PFSK-1 (cell line): Measurements from ENCODE around the gene COMMD7. TPM values are rescaled to one million over a fixed set of nuclear protein-coding genes. Genes with fewer than 3 reads are reported as not detected.

Experiments
- FOXP2 ChIP-seq: optimal IDR thresholded peaks from 2 replicates; pipeline ENCODE3; 2011; ENCODE audit warnings: borderline replicate concordance, control low read depth, inconsistent platforms; ENCODE audit not compliant: insufficient read depth; ENCODE audit errors: extremely low read length, extremely low read depth
- POLR2AphosphoS5 ChIP-seq: IDR thresholded peaks from 2 replicates; pipeline ENCODE4 v1.6.1; 2012; ENCODE audit warnings: low read depth, mild to moderate bottlenecking, control low read depth, low read length, moderate library complexity
- SIN3A ChIP-seq: IDR thresholded peaks from 2 replicates; pipeline ENCODE4 v1.6.1; 2012; ENCODE audit warnings: mild to moderate bottlenecking, low read length, moderate library complexity, borderline replicate concordance; ENCODE audit not compliant: insufficient read depth
- TAF1 ChIP-seq: IDR thresholded peaks from 2 replicates; pipeline ENCODE4 v1.6.1; 2012; ENCODE audit warnings: low read length, control low read depth, borderline replicate concordance; ENCODE audit not compliant: insufficient read depth
- polyA plus RNA-seq: library from polyadenylated mRNA; unstranded; fragments of >200 nt; gene quantifications from one replicate; pipeline ENCODE4 v1.2.1, GENCODE V29; 2012; ENCODE audit warnings: low read depth, missing spikeins; ENCODE audit not compliant: insufficient read length
- TF ChIP-seq, protein P1 (sequence below), 2 experiments: IDR thresholded peaks; 2 replicates each; pipeline versions ENCODE4 v1.6.1 to v1.8.0; 2011 to 2012; ENCODE audit warnings: low read depth in 2 of 2, low read length in 2 of 2, control low read depth in 1 of 2, inconsistent platforms in 1 of 2, mild to moderate bottlenecking in 1 of 2, moderate library complexity in 1 of 2; ENCODE audit not compliant: insufficient read depth in 1 of 2

Gene COMMD7
- polyA plus RNA-seq = 44.5 TPM

DNA sequence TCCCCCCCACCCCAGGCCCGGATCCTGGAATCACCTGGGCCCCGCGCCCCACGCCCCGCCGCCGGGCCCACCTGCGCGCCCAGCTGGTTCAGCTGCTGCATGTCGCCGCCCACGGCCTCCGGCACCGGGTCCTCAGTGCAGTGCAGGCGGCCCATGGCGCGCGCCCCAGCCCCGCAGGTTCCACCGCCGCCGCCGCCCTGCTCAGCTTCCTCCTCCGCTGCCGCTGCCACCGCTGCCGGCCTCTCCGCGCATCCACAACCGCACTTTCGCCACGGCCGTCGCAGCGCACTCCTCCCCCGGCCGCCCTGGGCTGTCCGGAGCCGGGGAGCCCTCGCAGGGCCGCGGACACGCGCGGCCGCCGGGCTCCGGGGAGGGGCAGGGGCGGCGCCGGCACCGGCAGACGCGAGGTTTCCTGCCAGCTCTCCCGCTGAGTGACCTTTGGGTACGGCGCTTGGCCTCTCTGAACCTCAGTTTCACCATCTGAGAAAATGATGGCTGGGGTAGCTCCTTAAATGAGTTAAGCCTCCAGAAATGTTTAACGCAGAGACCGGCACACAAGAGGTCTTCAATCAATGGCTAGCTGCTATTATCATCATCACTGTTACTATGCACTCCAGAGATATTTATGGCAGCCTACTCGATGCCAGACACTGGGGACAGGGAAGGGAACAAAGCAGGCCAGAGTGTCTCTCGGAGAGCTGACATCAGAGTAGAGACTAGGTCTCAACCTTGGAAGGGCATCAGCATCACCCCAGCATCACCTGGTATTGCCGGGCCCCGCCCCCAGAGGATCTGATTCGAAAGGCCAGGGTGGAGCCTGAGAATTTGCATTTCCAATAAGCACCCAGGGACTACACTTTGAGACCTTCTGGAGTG is at the start of gene COMMD7:
TSS of gene COMMD7 (minus strand) at position 231 of the 876 bp plus-strand sequence. CDS start at position 155, 76 bp downstream.
- TF ChIP-seq SIN3A = no peak
- TF ChIP-seq, protein P1, sequence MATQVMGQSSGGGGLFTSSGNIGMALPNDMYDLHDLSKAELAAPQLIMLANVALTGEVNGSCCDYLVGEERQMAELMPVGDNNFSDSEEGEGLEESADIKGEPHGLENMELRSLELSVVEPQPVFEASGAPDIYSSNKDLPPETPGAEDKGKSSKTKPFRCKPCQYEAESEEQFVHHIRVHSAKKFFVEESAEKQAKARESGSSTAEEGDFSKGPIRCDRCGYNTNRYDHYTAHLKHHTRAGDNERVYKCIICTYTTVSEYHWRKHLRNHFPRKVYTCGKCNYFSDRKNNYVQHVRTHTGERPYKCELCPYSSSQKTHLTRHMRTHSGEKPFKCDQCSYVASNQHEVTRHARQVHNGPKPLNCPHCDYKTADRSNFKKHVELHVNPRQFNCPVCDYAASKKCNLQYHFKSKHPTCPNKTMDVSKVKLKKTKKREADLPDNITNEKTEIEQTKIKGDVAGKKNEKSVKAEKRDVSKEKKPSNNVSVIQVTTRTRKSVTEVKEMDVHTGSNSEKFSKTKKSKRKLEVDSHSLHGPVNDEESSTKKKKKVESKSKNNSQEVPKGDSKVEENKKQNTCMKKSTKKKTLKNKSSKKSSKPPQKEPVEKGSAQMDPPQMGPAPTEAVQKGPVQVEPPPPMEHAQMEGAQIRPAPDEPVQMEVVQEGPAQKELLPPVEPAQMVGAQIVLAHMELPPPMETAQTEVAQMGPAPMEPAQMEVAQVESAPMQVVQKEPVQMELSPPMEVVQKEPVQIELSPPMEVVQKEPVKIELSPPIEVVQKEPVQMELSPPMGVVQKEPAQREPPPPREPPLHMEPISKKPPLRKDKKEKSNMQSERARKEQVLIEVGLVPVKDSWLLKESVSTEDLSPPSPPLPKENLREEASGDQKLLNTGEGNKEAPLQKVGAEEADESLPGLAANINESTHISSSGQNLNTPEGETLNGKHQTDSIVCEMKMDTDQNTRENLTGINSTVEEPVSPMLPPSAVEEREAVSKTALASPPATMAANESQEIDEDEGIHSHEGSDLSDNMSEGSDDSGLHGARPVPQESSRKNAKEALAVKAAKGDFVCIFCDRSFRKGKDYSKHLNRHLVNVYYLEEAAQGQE (IDR thresholded peaks at IDR 0.05; ENCODE audit: insufficient read depth in 1 of 2, low read depth in 2 of 2, low read length in 2 of 2) = no peak
- TF ChIP-seq FOXP2 = peak; percentile 73
- TF ChIP-seq TAF1 = no peak
- no peak for TF ChIP-seq POLR2AphosphoS5

DNA sequence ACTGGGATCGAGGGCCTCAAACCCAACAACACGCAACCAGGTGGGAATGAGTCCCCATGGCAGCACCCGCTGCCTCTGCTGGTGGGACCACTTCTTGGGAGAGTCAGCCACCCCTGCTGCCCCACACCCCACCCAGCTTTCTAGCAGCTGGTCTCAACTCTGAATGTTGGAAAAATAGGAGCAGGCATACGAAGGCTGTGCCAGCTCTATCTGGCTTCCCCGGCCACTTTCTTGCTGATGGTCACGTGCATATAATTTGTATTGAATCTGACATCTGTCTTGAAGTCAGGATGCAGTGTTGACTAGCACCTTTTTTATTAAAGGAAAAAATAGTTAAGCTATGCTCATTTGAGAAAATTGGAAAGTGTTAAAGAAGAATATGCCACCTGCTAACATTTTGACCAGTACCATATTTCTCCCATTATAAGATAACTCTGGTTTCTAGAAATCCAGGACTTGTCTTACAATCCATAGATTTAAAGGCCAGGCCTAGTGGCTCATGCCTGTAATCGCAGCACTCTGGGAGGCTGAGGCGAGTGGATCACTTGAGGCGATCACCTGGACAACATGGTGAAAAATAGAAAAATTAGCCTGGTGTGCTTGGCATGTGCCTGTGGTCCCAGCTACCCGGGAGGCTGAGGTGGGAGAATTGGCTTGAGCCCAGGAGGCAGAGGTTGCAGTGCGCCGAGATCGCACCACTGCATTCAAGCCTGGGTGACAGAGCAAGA is 49.6 kb upstream of the COMMD7 start:
- TF ChIP-seq POLR2AphosphoS5 = no peak
- no peak for TF ChIP-seq SIN3A
- no peak for TF ChIP-seq FOXP2
- TF ChIP-seq, protein P1 (IDR thresholded peaks at IDR 0.05; ENCODE audit: insufficient read depth in 1 of 2, low read depth in 2 of 2, low read length in 2 of 2) = no peak
- TF ChIP-seq TAF1 = no peak

DNA sequence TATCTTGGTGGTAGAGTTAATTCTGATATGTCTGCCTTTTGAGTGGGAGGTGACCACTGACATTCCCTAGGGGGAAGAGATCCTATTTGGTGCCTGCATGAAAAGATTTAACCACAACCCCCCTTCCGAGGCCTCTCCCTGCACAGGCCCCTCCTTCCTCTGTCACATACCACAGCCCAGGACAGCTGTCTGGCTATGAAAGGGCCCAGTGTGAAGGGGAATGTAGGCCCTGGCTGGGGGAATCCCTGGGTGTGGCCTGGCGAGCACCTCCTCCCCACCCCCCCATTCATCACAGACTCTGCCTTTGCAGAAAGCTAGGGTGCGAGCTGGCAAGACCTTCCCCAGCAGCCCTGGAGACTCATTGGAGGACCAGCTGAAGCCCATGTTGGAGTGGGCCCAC is 49.0 kb upstream of the COMMD7 start:
- TF ChIP-seq, protein P1 (IDR thresholded peaks at IDR 0.05; ENCODE audit: insufficient read depth in 1 of 2, low read depth in 2 of 2, low read length in 2 of 2) = no peak
- TF ChIP-seq SIN3A (no peak), FOXP2 (no peak), TAF1 (no peak), POLR2AphosphoS5 (no peak)

DNA sequence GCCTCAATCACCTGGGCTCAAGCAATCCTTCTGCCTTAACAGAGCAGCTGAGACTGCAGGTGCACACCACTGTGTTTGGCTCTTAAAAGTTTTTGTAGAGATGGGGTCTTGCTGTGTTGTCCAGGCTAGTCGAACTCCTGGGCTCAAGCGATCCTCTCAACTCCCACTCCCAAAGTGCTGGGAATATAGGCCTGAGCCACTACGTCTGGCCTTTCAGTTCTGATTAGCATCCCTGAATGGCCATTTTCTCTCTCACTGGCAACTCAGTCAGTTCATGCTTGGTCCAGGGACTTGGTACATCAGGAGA is 47.4 kb upstream of the COMMD7 start:
- TF ChIP-seq FOXP2 (no peak), POLR2AphosphoS5 (no peak), TAF1 (no peak), SIN3A (no peak)
- TF ChIP-seq, protein P1 (IDR thresholded peaks at IDR 0.05; ENCODE audit: insufficient read depth in 1 of 2, low read depth in 2 of 2, low read length in 2 of 2) = no peak
